Keratinocyte (primary cell): ENCODE results near the gene SYNE2.

Experiments used
- CTCF ChIP-seq, 3 experiments: IDR thresholded peaks in 1 of 3; conservative IDR thresholded peaks in 1 of 3; optimal IDR thresholded peaks in 1 of 3; 2 replicates in 2 of 3; 3 replicates in 1 of 3; pipeline versions ENCODE3 to v1.5.1; 2011; ENCODE audit warnings: low read length in 3 of 3, mild to moderate bottlenecking in 3 of 3, moderate library complexity in 2 of 3, control low read depth in 1 of 3, inconsistent platforms in 1 of 3; ENCODE audit not compliant: insufficient read depth in 2 of 3; ENCODE audit errors: extremely low read depth in 1 of 3
- EZH2 ChIP-seq: IDR thresholded peaks from one replicate; pipeline ENCODE4 v1.6.1; 2012; ENCODE audit warnings: inconsistent platforms, mild to moderate bottlenecking, low read length, moderate library complexity

DNA sequence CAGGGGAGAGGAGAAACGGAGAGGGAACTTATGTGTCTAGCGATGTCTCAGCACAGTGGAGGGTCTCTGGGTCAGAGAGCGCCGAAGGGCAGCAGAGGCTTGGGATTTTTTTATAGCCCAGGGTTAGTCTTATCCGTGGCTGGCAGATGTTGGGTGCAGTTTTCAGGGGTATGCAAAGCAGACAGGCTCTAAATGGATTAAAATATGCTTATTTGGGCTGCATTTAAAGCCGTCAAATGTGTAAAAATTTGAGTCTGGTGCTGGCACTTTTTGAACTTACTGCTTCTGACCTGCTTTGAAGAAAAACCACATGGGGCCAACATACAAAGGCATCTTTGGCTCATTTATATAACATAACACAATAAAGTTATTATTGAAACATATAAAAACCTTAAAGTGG, 262.6 kb downstream of the SYNE2 start:
- no peak for TF ChIP-seq EZH2
- no peak for TF ChIP-seq CTCF (optimal IDR thresholded peaks at IDR 0.05 in 1 of 3, IDR thresholded peaks at IDR 0.05 in 1 of 3, conservative IDR thresholded peaks at IDR 0.05 in 1 of 3; ENCODE audit: extremely low read depth in 1 of 3, insufficient read depth in 2 of 3, low read length in 3 of 3)
